ENCODE data around the gene SUSD1. TPM values are rescaled to one million over a fixed set of nuclear protein-coding genes. Genes with fewer than 3 reads are reported as not detected.

The SUSD1 gene
- total and polyA plus RNA-seq, 2 donors from 2014 or later = 11.0 to 19.8 TPM

- intact Hi-C loops (cut with DNase I) = no loop called here
- no peak for TF ChIP-seq CTCF (IDR thresholded peaks at IDR 0.05; ENCODE audit: borderline replicate concordance, extremely low read depth, insufficient read depth)
These were observed 110.2 kb downstream of the SUSD1 start for GRCh38 chr9:112064871-112065270.

GRCh38 chr9:112063586-112063985 is 111.5 kb downstream of the SUSD1 start:
- Histone ChIP-seq H3K4me1 (ENCODE audit: control insufficient read depth in 2 of 3, insufficient read depth in 2 of 3, low read depth in 1 of 3, low read length in 3 of 3) (peaks cover 8 to 34% (median 26%) of the 10 kb centered on the region in 3 donors), H3K27ac (ENCODE audit: low read depth in 2 of 2, low read length in 2 of 2) (no peak overlapping the region), H3K4me3 (ENCODE audit: low read length in 3 of 3) (no peak overlapping the region), H3K27me3 (ENCODE audit: control insufficient read depth, insufficient read depth, low read length) (no peaks in the 10 kb centered on the region), H3K9ac (ENCODE audit: low read length in 3 of 3) (no peak overlapping the region), H3K36me3 (ENCODE audit: control insufficient read depth in 2 of 3, insufficient read depth in 3 of 3, low read length in 3 of 3) (peaks cover 0 to 2% (median 0%) of the 10 kb centered on the region in 3 donors), H3K9me3 (ENCODE audit: control insufficient read depth in 2 of 3, insufficient read depth in 1 of 3, low read length in 3 of 3) (no peaks in the 10 kb centered on the region)
- FAIRE-seq = no peak
- intact Hi-C loops (cut with DNase I) = no loop called here
- no peak for TF ChIP-seq CTCF (IDR thresholded peaks at IDR 0.05; ENCODE audit: borderline replicate concordance, extremely low read depth, insufficient read depth)
- no peak for DNase-seq

More at GRCh38 chr9:112064871-112065270, 110.2 kb downstream of the SUSD1 start:
- no peaks in the 10 kb centered on the region for H3K9me3 ChIP-seq (ENCODE audit: control insufficient read depth in 2 of 3, insufficient read depth in 1 of 3, low read length in 3 of 3)
- DNase-seq (no peak), FAIRE-seq (no peak)
- peak overlapping the region; percentile 87 to 89 for H3K27ac ChIP-seq (ENCODE audit: low read depth in 2 of 2, low read length in 2 of 2)
- no peak overlapping the region for H3K4me3 ChIP-seq (ENCODE audit: low read length in 3 of 3)
- H3K27me3 ChIP-seq (ENCODE audit: control insufficient read depth, insufficient read depth, low read length) = no peaks in the 10 kb centered on the region
- H3K4me1 ChIP-seq (ENCODE audit: control insufficient read depth in 2 of 3, insufficient read depth in 2 of 3, low read depth in 1 of 3, low read length in 3 of 3) = peaks cover 6 to 34% (median 23%) of the 10 kb centered on the region in 3 donors
- H3K9ac ChIP-seq (ENCODE audit: low read length in 3 of 3) = no peak overlapping the region
- H3K36me3 ChIP-seq (ENCODE audit: control insufficient read depth in 2 of 3, insufficient read depth in 3 of 3, low read length in 3 of 3) = peaks cover 0 to 2% (median 0%) of the 10 kb centered on the region in 3 donors

- intact Hi-C loops (cut with DNase I) = no loop called here
- no peak for FAIRE-seq
- peaks cover 8 to 37% (median 26%) of the 10 kb centered on the region in 3 donors for H3K4me1 ChIP-seq (ENCODE audit: control insufficient read depth in 2 of 3, insufficient read depth in 2 of 3, low read depth in 1 of 3, low read length in 3 of 3)
These were observed 111.9 kb downstream of the SUSD1 start for GRCh38 chr9:112063151-112063550.

More at GRCh38 chr9:112063151-112063550, 111.9 kb downstream of the SUSD1 start:
- TF ChIP-seq CTCF (IDR thresholded peaks at IDR 0.05; ENCODE audit: borderline replicate concordance, extremely low read depth, insufficient read depth) = no peak
- H3K27ac ChIP-seq (ENCODE audit: low read depth in 2 of 2, low read length in 2 of 2) = no peak overlapping the region
- no peak for DNase-seq
- no peaks in the 10 kb centered on the region for H3K27me3 ChIP-seq (ENCODE audit: control insufficient read depth, insufficient read depth, low read length)
- peaks cover 0 to 2% (median 0%) of the 10 kb centered on the region in 3 donors for H3K36me3 ChIP-seq (ENCODE audit: control insufficient read depth in 2 of 3, insufficient read depth in 3 of 3, low read length in 3 of 3)
- H3K4me3 ChIP-seq (ENCODE audit: low read length in 3 of 3) = no peak overlapping the region
- H3K9me3 ChIP-seq (ENCODE audit: control insufficient read depth in 2 of 3, insufficient read depth in 1 of 3, low read length in 3 of 3) = no peaks in the 10 kb centered on the region
- H3K9ac ChIP-seq (ENCODE audit: low read length in 3 of 3) = no peak overlapping the region

All from kidney (tissue), 14 donors.